ENCODE results near the gene SPIRE1. TPM values are rescaled to one million over a fixed set of nuclear protein-coding genes. Genes with fewer than 3 reads are reported as not detected.
A peak's percentile ranks its signal among the peaks of the same experiment; 100 is the strongest.

SPIRE1 gene
- total RNA-seq, 1 donor from 2014 or later: 16.9 TPM

GRCh38 chr18:12625241-12625640, 32.7 kb downstream of the SPIRE1 start:
- TF ChIP-seq CTCF (IDR thresholded peaks at IDR 0.05): no peak
- intact Hi-C loops (cut with DNase I): no loop called here
- DNase-seq (ENCODE audit: low spot score in 2 of 2): no peak
- H3K36me3 ChIP-seq: no peaks in the 10 kb centered on the region
- H3K27ac ChIP-seq: no peak overlapping the region
- H3K27me3 ChIP-seq: no peaks in the 10 kb centered on the region
- no peak overlapping the region for H3K4me3 ChIP-seq
- no peaks in the 10 kb centered on the region for H3K9me3 ChIP-seq
- no peaks in the 10 kb centered on the region for H3K4me1 ChIP-seq

GRCh38 chr18:12621742-12622306, 36.1 kb downstream of the SPIRE1 start:
- no peak overlapping the region for H3K4me3 ChIP-seq
- DNase-seq (ENCODE audit: low spot score in 2 of 2): no peak
- TF ChIP-seq CTCF (IDR thresholded peaks at IDR 0.05): no peak
- no peaks in the 10 kb centered on the region for H3K4me1 ChIP-seq
- no peak overlapping the region for H3K27ac ChIP-seq
- no peaks in the 10 kb centered on the region for H3K27me3 ChIP-seq
- H3K36me3 ChIP-seq: no peaks in the 10 kb centered on the region
- H3K9me3 ChIP-seq: no peaks in the 10 kb centered on the region
- intact Hi-C loops (cut with DNase I): no loop called here

DNA sequence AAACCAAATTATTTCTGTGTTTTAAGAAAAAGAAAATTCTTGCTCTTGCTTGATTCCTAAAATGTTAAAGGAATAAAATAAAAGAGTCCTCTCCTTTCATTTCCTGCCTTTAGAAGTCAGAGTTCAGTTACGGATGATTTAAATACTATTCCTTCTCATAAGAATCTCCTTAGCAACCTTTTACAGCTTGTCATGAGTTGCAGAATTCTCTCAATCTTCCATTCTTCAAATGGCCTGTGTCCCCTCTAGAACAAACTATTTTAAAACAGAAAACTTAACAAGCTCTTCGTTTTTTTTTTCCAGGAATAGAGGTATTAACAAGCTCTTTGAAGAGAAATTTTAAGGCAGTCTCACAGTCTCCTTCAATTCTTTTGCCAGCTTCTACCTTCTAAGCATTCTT, 42.2 kb downstream of the SPIRE1 start:
- no peak for TF ChIP-seq CTCF (IDR thresholded peaks at IDR 0.05)
- no peak overlapping the region for H3K27ac ChIP-seq
- H3K4me3 ChIP-seq: no peak overlapping the region
- H3K4me1 ChIP-seq: peaks cover 0 to 3% of the 10 kb centered on the region in 2 donors
- no peaks in the 10 kb centered on the region for H3K36me3 ChIP-seq
- no peaks in the 10 kb centered on the region for H3K9me3 ChIP-seq
- H3K27me3 ChIP-seq: no peaks in the 10 kb centered on the region
- DNase-seq (ENCODE audit: low spot score in 2 of 2): no peak
- intact Hi-C loops (cut with DNase I): no loop called here

DNA sequence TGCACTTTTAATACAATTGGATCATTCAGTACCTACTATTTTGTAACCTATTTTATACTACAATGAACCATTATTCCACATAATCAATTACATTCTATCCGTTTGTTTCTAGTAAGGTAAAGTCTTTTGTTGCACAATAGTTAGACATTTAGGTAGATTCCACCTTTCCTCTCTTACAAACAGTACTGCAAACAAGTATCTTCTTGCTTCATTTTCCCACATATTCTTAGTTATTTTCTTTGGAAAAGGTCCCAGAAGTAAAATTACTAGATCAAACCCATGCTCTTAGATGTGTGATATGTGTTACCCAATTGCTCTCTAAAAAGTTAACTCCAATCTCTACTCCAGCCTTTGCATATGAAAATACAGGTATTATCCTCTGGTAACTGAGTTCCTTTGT, 49.6 kb downstream of the SPIRE1 start:
- Histone ChIP-seq H3K27me3 (no peaks in the 10 kb centered on the region), H3K27ac (no peak overlapping the region), H3K4me3 (no peak overlapping the region), H3K4me1 (peaks cover 0 to 6% of the 10 kb centered on the region in 2 donors), H3K9me3 (no peaks in the 10 kb centered on the region), H3K36me3 (no peaks in the 10 kb centered on the region)
- no peak for TF ChIP-seq CTCF (IDR thresholded peaks at IDR 0.05)
- DNase-seq (ENCODE audit: low spot score in 2 of 2): no peak
- intact Hi-C loops (cut with DNase I): no loop called here

GRCh38 chr18:12606592-12607315, 51.2 kb downstream of the SPIRE1 start:
- Histone ChIP-seq H3K9me3 (no peaks in the 10 kb centered on the region), H3K27ac (peak overlapping the region; percentile 24 to 50), H3K4me1 (peaks cover 0 to 6% of the 10 kb centered on the region in 2 donors), H3K4me3 (no peak overlapping the region), H3K27me3 (no peaks in the 10 kb centered on the region), H3K36me3 (no peaks in the 10 kb centered on the region)
- intact Hi-C loops (cut with DNase I): no loop called here
- DNase-seq (ENCODE audit: low spot score in 2 of 2): no peak
- no peak for TF ChIP-seq CTCF (IDR thresholded peaks at IDR 0.05)

Measured in ascending aorta (tissue), 2 donors.